ENCODE data around the gene RPL4. TPM values are rescaled to one million over a fixed set of nuclear protein-coding genes. Genes with fewer than 3 reads are reported as not detected.

Gene RPL4
- total and polyA plus RNA-seq, 9 of the 15 experiments (the other 6 are each of a cell fraction or from before 2014, with no cell fraction given): 2,055 to 7,760 (median 5,069) TPM

DNA sequence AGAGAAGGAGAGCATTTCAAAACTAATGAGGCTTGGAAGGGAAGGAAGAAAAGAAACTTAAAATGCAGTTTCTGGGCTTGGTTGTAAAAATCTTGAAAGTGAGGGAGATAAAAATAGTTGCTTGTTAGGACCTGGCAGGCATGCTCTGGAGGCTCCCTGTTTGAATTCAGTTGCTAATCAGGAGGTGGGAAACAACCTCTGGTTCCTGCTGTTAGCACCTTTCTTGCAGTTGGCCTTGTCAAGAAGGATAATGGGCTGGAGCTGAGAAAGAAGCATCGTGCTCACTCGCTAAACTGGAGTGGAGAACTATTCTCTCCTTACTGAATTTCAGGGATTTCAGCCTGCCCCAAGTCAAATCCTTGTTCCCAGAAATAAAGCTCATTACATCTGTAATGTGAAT is 30.5 kb downstream of the RPL4 start (continued):
- TF ChIP-seq CBFB (CRISPR knock-in tag; IDR thresholded peaks at IDR 0.05): no peak
- TF ChIP-seq, protein P1, sequence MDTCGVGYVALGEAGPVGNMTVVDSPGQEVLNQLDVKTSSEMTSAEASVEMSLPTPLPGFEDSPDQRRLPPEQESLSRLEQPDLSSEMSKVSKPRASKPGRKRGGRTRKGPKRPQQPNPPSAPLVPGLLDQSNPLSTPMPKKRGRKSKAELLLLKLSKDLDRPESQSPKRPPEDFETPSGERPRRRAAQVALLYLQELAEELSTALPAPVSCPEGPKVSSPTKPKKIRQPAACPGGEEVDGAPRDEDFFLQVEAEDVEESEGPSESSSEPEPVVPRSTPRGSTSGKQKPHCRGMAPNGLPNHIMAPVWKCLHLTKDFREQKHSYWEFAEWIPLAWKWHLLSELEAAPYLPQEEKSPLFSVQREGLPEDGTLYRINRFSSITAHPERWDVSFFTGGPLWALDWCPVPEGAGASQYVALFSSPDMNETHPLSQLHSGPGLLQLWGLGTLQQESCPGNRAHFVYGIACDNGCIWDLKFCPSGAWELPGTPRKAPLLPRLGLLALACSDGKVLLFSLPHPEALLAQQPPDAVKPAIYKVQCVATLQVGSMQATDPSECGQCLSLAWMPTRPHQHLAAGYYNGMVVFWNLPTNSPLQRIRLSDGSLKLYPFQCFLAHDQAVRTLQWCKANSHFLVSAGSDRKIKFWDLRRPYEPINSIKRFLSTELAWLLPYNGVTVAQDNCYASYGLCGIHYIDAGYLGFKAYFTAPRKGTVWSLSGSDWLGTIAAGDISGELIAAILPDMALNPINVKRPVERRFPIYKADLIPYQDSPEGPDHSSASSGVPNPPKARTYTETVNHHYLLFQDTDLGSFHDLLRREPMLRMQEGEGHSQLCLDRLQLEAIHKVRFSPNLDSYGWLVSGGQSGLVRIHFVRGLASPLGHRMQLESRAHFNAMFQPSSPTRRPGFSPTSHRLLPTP (IDR thresholded peaks at IDR 0.05; ENCODE audit: borderline replicate concordance, extremely low read depth, insufficient read length): no peak
- no peak for TF ChIP-seq SNIP1 (IDR thresholded peaks at IDR 0.05; ENCODE audit: low read depth)
- no peak for TF ChIP-seq SLC30A9 (CRISPR knock-in tag; IDR thresholded peaks at IDR 0.05)
- no peak for TF ChIP-seq E2F3 (CRISPR knock-in tag; IDR thresholded peaks at IDR 0.05)
- TF ChIP-seq TSC22D4 (tag; IDR thresholded peaks at IDR 0.05): no peak
- no peak for TF ChIP-seq ZNF217 (CRISPR knock-in tag; IDR thresholded peaks at IDR 0.05)
- no peak for TF ChIP-seq ZKSCAN3 (CRISPR knock-in tag; IDR thresholded peaks at IDR 0.05)
- TF ChIP-seq PML (IDR thresholded peaks at IDR 0.05; ENCODE audit: low read length): no peak
- TF ChIP-seq ZKSCAN1 (IDR thresholded peaks at IDR 0.05; ENCODE audit: low read depth, low read length): no peak
